Thoracic aorta (tissue), 2 donors: ENCODE measurements around the gene KANSL3. TPM values are rescaled to one million over a fixed set of nuclear protein-coding genes. Genes with fewer than 3 reads are reported as not detected.

Source experiments
- ATAC-seq: fragments of 150-250 bp; one replicate; pipeline ENCODE4 v1.8.0; 2017; ENCODE audit warnings: low read depth; ENCODE audit not compliant: insufficient number of reproducible peaks, low FRiP score
- DNase-seq: peaks from one replicate; pipeline ENCODE4 v3.0.0-alpha.2; 2020; ENCODE audit warnings: low spot score
- H3K27ac ChIP-seq, 2 donors: fragments of 200-600 bp; sonication (generic); 1 replicate in 1 of 2; 2 replicates in 1 of 2; pipeline ENCODE4 v1.5.1; 2016; ENCODE audit warnings: mild to moderate bottlenecking in 2 of 2, moderate library complexity in 2 of 2
- H3K27me3 ChIP-seq: fragments of 200-600 bp; sonication (generic); replicated peaks from 2 replicates; pipeline ENCODE4 v1.6.0; 2016; ENCODE audit warnings: mild to moderate bottlenecking; ENCODE audit not compliant: insufficient read depth
- H3K36me3 ChIP-seq: fragments of 200-600 bp; sonication (generic); one replicate; pipeline ENCODE4 v1.5.1; 2016
- H3K4me1 ChIP-seq, 2 donors: fragments of 200-600 bp; sonication (generic); 1 replicate in 1 of 2; 2 replicates in 1 of 2; pipeline versions ENCODE4 v1.5.1 to v1.6.0; 2016; ENCODE audit warnings: low read depth in 2 of 2, mild to moderate bottlenecking in 1 of 2; ENCODE audit not compliant: control insufficient read depth in 1 of 2
- H3K4me3 ChIP-seq: fragments of 200-600 bp; sonication (generic); 2 replicates; pipeline ENCODE4 v1.5.1; 2016; ENCODE audit warnings: mild to moderate bottlenecking
- H3K9me3 ChIP-seq: fragments of 200-600 bp; sonication (generic); 2 replicates; pipeline ENCODE4 v1.5.1; 2016
- CTCF ChIP-seq: fragments of 200-600 bp; sonication (generic); IDR thresholded peaks from one replicate; pipeline ENCODE4 v1.5.1; 2019; ENCODE audit warnings: antibody characterized with exemption
- total RNA-seq, 2 donors: library from RNA; depleted of rRNA; stranded (reverse); fragments of >200 nt; gene quantifications; one replicate each; pipeline versions ENCODE4 v1.1.0 to v1.2.3, GENCODE V29; 2016

Gene KANSL3
- total RNA-seq, 2 donors from 2014 or later: 60.2 to 73.4 TPM

GRCh38 chr2:96683972-96684820 lies 46.1 kb upstream of the KANSL3 start:
- no peak overlapping the region for H3K27ac ChIP-seq
- H3K36me3 ChIP-seq: no peaks in the 10 kb centered on the region
- H3K27me3 ChIP-seq: no peaks in the 10 kb centered on the region
- no peak for DNase-seq
- H3K4me1 ChIP-seq: peaks cover 11 to 23% of the 10 kb centered on the region in 2 donors
- H3K4me3 ChIP-seq: no peak overlapping the region
- H3K9me3 ChIP-seq: no peaks in the 10 kb centered on the region
- no peak for TF ChIP-seq CTCF
- no peak for ATAC-seq

- ATAC-seq: no peak
- Histone ChIP-seq H3K36me3 (no peaks in the 10 kb centered on the region), H3K4me3 (no peak overlapping the region), H3K9me3 (no peaks in the 10 kb centered on the region), H3K27ac (no peak overlapping the region), H3K4me1 (peaks cover 11 to 23% of the 10 kb centered on the region in 2 donors), H3K27me3 (no peaks in the 10 kb centered on the region)
- no peak for DNase-seq
- TF ChIP-seq CTCF: no peak
Observed at GRCh38 chr2:96683307-96683706, 45.2 kb upstream of the KANSL3 start.

DNA sequence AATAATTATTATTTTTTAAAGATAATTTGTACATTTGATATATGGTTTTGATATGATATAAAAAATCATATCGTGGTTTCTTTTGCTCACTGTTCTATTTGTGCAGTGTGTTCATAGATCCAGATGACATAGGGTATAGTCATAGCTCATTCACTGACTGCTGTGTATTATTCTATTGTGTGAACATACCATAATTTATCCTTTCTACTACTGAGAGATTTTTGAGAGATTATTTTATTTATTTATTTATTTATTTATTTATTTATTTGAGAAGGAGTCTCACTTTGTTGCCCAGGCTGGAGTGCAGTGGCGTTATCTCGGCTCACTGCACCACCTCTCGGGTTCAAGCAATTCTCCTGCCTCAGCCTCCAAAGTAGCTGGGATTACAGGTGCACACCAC lies 43.4 kb upstream of the KANSL3 start:
- DNase-seq (no peak), ATAC-seq (no peak)
- Histone ChIP-seq H3K4me1 (peaks cover 11 to 28% of the 10 kb centered on the region in 2 donors), H3K27ac (no peak overlapping the region), H3K4me3 (no peak overlapping the region), H3K27me3 (no peaks in the 10 kb centered on the region), H3K9me3 (no peaks in the 10 kb centered on the region), H3K36me3 (no peaks in the 10 kb centered on the region)
- no peak for TF ChIP-seq CTCF

DNA sequence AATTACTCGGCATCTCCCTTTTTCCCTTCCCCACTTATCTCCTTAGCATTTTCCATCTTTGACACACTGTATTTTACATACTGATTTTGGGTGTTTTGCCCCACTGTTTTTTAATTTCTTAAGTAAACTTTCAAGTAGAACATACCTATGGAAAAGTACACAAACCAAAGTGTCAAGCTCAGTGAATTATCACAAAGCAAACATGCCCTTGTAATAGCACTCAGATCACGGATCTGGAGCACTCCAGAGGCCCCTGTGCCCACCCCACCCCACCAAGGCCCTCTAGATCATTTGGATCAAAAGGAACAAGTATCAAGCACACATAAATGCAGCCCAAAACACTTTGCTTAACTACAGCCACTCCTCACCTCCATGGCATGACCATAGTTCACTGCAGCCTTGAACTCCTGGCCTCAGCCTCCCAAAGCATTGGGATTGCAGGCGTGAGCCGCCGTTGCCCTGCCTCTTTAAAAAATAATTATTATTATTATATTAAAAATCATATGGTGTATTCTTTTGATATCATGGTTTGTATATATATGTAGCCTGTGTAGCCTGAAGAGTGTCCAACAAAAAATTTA lies 42.5 kb upstream of the KANSL3 start:
- no peak for DNase-seq
- Histone ChIP-seq H3K36me3 (no peaks in the 10 kb centered on the region), H3K4me1 (peaks cover 11 to 35% of the 10 kb centered on the region in 2 donors), H3K9me3 (no peaks in the 10 kb centered on the region), H3K4me3 (peak overlapping the region; percentile 49), H3K27ac (no peak overlapping the region), H3K27me3 (no peaks in the 10 kb centered on the region)
- no peak for TF ChIP-seq CTCF
- no peak for ATAC-seq

GRCh38 chr2:96679848-96680247 lies 41.7 kb upstream of the KANSL3 start:
- no peak for TF ChIP-seq CTCF
- Histone ChIP-seq H3K4me1 (peaks cover 11 to 28% of the 10 kb centered on the region in 2 donors), H3K27ac (no peak overlapping the region), H3K36me3 (no peaks in the 10 kb centered on the region), H3K4me3 (peak overlapping the region; percentile 49), H3K27me3 (no peaks in the 10 kb centered on the region), H3K9me3 (no peaks in the 10 kb centered on the region)
- ATAC-seq: no peak
- DNase-seq: no peak
